ENCODE measurements around the gene DUSP12. TPM values are rescaled to one million over a fixed set of nuclear protein-coding genes. Genes with fewer than 3 reads are reported as not detected.
"Not testable (repeated sequence)": the region's sequence is repeated elsewhere in the genome, so short reads cannot be mapped to it uniquely, and the experiment has no call there.

Gene DUSP12
- total and polyA plus RNA-seq, 8 donors: 13.6 to 53.0 (median 41.7) TPM

DNA sequence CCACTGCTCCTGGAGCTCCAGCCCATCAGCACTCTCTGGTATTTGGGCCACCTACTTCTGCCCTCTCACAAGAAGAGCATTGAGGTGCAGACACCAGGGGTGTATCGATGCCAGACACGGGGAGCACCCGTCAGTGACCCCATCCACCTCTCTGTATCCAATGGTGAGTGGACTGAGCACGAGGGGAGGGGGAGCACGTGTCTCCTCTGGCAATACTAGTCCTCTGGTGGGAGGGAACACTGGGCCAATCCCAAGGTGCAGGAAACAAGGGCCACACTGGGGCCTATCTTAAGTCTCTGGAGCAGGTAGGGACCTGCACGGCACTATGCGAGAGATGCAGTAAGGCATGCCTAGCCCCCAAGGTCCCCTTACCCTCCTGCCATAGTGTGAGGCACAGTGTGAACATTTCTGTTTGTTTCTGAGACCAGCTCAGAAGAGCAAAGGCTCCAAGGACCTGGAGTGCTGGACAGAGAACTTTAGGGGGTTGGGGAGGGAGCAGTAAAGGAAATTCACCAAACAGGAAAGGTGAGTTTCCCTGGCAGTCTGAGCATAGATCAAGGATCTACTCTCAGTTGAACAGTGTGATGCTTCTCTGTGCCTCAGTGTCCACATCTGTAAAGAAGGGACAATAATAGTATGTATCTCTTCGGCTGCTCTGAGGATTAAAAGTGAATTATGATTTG lies 26.0 kb upstream of the DUSP12 start:
- Histone ChIP-seq H3K4me1 (peaks cover 0 to 31% of the 10 kb centered on the region in 2 donors), H3K9me3 (no peaks in the 10 kb centered on the region), H3K27ac (no peak overlapping the region), H3K27me3 (peaks cover 3 to 79% of the 10 kb centered on the region in 2 donors), H3K4me3 (no peak overlapping the region), H3K36me3 (no peaks in the 10 kb centered on the region)
- intact Hi-C loops (cut with DNase I): no loop called here
- TF ChIP-seq, protein P1, sequence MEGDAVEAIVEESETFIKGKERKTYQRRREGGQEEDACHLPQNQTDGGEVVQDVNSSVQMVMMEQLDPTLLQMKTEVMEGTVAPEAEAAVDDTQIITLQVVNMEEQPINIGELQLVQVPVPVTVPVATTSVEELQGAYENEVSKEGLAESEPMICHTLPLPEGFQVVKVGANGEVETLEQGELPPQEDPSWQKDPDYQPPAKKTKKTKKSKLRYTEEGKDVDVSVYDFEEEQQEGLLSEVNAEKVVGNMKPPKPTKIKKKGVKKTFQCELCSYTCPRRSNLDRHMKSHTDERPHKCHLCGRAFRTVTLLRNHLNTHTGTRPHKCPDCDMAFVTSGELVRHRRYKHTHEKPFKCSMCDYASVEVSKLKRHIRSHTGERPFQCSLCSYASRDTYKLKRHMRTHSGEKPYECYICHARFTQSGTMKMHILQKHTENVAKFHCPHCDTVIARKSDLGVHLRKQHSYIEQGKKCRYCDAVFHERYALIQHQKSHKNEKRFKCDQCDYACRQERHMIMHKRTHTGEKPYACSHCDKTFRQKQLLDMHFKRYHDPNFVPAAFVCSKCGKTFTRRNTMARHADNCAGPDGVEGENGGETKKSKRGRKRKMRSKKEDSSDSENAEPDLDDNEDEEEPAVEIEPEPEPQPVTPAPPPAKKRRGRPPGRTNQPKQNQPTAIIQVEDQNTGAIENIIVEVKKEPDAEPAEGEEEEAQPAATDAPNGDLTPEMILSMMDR (IDR thresholded peaks at IDR 0.05): no peak
- ATAC-seq (no peak), DNase-seq (peak in 1 of 4 donors; percentile 57)

DNA sequence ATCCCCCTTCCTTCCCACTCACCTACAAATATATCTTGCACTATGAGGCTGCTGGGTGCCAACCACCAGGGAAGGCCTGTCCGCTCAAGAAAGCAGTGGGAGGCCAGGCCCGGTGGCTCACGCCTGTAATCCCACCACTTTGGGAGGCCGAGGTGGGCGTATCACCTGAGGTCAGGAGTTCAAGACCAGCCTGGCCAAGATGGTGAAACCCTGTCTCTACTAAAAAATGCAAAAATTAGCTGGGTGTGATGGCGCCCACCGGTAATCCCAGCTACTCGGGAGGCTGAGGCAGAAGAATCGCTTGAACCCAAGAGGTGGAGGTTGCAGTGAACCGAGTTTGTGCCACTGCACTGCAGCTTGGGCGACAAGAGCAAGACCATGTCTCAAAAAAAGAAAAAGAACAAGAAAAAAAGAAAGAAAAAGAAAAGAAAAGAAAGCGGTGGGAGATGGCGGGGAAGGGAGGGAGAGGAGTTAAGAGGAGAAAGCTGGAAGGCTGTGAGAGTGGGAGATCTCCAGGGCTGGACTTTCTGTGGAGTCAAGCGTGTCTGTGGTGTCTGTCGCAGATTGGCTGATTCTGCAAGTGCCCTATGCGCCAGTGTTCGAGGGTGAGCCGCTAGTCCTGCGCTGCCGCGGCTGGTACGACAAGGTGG lies 24.2 kb upstream of the DUSP12 start:
- H3K4me3 ChIP-seq: peak overlapping the region; percentile 68 to 75
- H3K9me3 ChIP-seq; DNase-seq; H3K36me3 ChIP-seq; ATAC-seq; intact Hi-C loops (cut with DNase I): not testable (repeated sequence)
- H3K27me3 ChIP-seq: peaks cover 3 to 90% of the 10 kb centered on the region in 2 donors
- peaks cover 0 to 31% of the 10 kb centered on the region in 2 donors for H3K4me1 ChIP-seq
- peak overlapping the region in 1 of 2 donors; percentile 85 for H3K27ac ChIP-seq

DNA sequence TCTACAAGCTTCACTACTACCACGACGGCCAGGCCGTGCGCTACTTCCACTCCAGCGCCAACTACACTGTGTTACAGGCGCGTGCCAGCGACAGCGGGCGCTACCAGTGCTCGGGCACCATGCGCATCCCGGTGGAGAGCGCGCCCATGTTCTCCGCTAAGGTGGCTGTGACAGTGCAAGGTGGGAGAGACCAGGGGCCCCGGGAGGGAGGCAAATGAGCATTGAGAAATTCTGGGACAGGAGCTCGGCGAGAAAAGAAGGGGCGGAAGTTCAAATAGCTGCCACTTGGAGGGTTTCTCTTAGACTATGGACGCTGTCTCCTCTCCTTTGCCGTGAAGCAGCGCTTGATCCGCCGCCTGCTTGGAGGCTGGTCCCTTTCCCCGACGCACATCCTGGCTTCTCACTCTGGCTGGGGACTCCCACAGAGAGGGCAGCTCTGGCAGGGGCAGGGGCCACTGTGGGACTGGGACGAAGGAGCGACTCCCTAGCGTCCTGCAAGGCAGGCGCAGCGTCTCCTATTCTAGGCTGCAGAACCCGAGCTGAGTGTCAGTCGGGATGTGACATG lies 23.6 kb upstream of the DUSP12 start:
- Histone ChIP-seq H3K27ac (peak overlapping the region; percentile 78 to 85), H3K4me1 (peaks cover 0 to 31% of the 10 kb centered on the region in 2 donors), H3K27me3 (peaks cover 3 to 91% of the 10 kb centered on the region in 2 donors), H3K36me3 (no peaks in the 10 kb centered on the region), H3K9me3 (no peaks in the 10 kb centered on the region), H3K4me3 (peak overlapping the region; percentile 68 to 75)
- DNase-seq (peak; percentile 42 to 87 (median 52)), ATAC-seq (peak; percentile 41)
- intact Hi-C loops (cut with DNase I): no loop called here
- TF ChIP-seq, protein P1 (IDR thresholded peaks at IDR 0.05): peak; percentile 23 to 37

DNA sequence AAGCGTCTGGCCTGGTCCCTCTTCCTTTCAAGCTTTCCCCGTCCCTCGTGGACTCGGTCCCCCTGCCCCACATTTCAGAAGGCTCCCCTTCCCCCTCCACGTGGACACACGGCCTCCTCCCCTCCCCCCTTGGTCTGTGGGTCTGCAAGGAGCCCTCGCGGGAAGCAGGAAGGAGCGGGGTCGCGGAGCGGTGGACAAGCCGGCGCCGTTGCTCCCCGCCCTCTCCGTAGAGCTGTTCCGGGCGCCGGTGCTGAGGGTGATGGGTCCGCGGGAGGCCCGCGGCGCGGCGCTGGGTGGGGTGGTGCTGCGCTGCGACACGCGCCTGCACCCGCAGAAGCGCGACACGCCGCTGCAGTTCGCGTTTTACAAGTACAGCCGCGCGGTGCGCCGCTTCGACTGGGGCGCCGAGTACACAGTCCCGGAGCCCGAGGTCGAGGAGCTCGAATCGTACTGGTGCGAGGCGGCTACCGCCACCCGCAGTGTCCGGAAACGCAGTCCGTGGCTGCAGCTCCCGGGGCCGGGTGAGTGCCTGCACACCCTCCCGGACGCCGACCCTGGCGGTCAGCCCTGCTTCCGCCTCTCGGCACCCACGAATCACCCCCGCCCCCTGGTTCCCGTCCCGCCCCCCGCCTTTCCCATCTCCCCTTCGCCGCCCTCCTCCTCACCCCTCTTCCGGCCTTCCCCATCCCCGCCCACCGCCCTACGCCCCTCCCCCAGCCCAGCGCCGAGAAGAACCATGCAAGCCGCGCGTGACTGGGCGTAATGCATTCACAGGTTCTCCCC lies 22.9 kb upstream of the DUSP12 start:
- Histone ChIP-seq H3K4me1 (peaks cover 0 to 31% of the 10 kb centered on the region in 2 donors), H3K27ac (peak overlapping the region; percentile 79 to 85), H3K27me3 (peaks cover 3 to 84% of the 10 kb centered on the region in 2 donors), H3K4me3 (peak overlapping the region; percentile 68 to 75), H3K9me3 (no peaks in the 10 kb centered on the region), H3K36me3 (no peaks in the 10 kb centered on the region)
- DNase-seq (peak; percentile 77 to 92 (median 89)), ATAC-seq (peak; percentile 89)
- intact Hi-C loops (cut with DNase I): no loop called here
- TF ChIP-seq, protein P1 (IDR thresholded peaks at IDR 0.05): no peak

DNA sequence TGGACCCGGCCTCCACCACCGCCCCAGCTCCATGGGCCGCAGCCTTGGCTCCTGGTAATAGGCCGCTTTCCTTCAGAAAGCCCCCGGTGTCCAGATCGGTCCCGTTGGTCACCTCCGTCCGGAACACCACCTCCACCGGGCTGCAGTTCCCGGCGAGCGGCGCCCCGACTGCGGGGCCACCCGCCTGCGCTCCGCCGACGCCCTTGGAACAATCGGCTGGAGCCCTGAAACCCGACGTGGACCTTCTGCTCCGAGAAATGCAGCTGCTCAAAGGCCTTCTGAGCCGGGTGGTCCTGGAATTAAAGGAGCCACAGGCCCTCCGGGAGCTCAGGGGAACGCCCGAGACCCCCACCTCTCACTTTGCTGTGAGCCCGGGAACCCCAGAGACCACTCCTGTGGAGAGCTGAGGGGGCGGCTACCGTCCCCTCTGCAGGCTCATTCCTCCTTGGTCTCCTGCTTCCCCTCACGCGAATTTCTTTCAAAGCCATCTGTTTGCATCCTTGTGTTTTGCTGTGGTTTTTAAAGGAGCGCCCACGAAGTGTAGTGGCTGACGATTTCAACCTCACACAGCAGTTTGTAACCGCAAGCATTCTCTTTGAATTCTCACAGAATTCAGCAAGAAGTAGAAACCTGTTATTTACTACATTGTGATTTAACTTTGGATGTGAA lies 22.2 kb upstream of the DUSP12 start:
- DNase-seq: no peak
- intact Hi-C loops (cut with DNase I): no loop called here
- H3K9me3 ChIP-seq: no peaks in the 10 kb centered on the region
- H3K4me3 ChIP-seq: peak overlapping the region; percentile 68 to 75
- TF ChIP-seq, protein P1 (IDR thresholded peaks at IDR 0.05): no peak
- peak; percentile 1 for ATAC-seq
- no peaks in the 10 kb centered on the region for H3K36me3 ChIP-seq
- peaks cover 0 to 26% of the 10 kb centered on the region in 2 donors for H3K4me1 ChIP-seq
- H3K27ac ChIP-seq: peak overlapping the region; percentile 79 to 85
- peaks cover 3 to 77% of the 10 kb centered on the region in 2 donors for H3K27me3 ChIP-seq

All from left lung (tissue), 10 donors.